ENCODE data around the gene CCNA2. TPM values are rescaled to one million over a fixed set of nuclear protein-coding genes. Genes with fewer than 3 reads are reported as not detected.

CCNA2 gene
- total and polyA plus RNA-seq, 2 donors (not counting 3 experiments of a cell fraction or from before 2014, with no cell fraction given) = 23.3 to 65.4 TPM

DNA sequence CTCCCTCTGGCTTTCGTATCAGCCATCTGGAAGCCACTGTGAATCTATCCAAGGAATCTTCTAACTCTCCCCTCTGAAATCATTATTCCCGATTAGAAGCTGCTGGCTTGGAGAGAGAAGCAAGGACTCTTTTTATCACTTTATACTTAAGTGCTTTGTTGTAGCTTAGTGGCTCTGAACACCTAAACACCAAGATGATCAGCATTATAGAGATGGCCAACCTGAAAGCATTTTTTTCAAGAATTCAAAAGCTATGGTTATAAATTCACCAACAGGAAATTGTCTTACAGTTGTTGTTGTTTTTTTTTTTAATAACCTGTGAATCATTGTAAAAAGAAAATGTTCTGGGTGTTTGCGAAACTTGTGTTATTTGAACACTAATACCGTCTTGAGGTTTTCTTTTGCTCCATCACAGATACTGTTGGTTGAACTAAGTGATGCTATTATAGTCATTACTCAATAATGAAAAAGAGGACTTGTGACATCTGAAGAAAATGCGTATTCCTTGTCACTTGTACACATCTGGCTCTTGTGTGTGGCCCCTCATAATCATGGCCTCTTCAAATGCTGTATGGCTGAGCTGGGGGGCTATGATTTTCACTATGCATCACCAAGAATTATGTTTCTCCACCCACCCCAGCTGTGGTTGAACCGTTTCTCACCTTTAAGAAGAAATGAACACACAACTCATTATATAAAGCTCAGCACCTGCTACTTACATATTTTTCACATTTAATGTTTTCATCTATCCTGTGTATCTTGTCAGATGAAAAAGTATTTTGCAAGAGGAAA lies 46.9 kb downstream of the CCNA2 start:
- no peak overlapping the region for H3K4me3 ChIP-seq (replicated peaks in 1 of 3; ENCODE audit: insufficient read depth in 1 of 3, low read depth in 1 of 3, low read length in 3 of 3)
- no peaks in the 10 kb centered on the region for H3K4me1 ChIP-seq (ENCODE audit: control insufficient read depth, extremely low read depth, insufficient read depth, low read length)
- TF ChIP-seq POLR2A (IDR thresholded peaks at IDR 0.05; ENCODE audit: low read depth, low read length) = no peak
- TF ChIP-seq, protein P1, sequence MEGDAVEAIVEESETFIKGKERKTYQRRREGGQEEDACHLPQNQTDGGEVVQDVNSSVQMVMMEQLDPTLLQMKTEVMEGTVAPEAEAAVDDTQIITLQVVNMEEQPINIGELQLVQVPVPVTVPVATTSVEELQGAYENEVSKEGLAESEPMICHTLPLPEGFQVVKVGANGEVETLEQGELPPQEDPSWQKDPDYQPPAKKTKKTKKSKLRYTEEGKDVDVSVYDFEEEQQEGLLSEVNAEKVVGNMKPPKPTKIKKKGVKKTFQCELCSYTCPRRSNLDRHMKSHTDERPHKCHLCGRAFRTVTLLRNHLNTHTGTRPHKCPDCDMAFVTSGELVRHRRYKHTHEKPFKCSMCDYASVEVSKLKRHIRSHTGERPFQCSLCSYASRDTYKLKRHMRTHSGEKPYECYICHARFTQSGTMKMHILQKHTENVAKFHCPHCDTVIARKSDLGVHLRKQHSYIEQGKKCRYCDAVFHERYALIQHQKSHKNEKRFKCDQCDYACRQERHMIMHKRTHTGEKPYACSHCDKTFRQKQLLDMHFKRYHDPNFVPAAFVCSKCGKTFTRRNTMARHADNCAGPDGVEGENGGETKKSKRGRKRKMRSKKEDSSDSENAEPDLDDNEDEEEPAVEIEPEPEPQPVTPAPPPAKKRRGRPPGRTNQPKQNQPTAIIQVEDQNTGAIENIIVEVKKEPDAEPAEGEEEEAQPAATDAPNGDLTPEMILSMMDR (IDR thresholded peaks at IDR 0.05; ENCODE audit: extremely low read depth in 1 of 2, insufficient read depth in 1 of 2, low read depth in 1 of 2, low read length in 2 of 2) = no peak
- TF ChIP-seq POLR2AphosphoS5 (IDR thresholded peaks at IDR 0.05; ENCODE audit: insufficient read depth, low read depth, low read length) = no peak
- no peak for TF ChIP-seq MYC (IDR thresholded peaks at IDR 0.05; ENCODE audit: low read depth, low read length)
- TF ChIP-seq JUN (IDR thresholded peaks at IDR 0.05; ENCODE audit: borderline replicate concordance, insufficient read depth, insufficient read length, low read depth) = no peak
- no peak for FAIRE-seq
- CTCF ChIA-PET = interaction anchor here (0.9 to 1.1 kb wide), 4 partner anchors 10 to 123 kb away, joined by 3 read pairs; no protein-coding TSS in a partner anchor
- POLR2A ChIA-PET = no interaction called here
- no peaks in the 10 kb centered on the region for H4K20me1 ChIP-seq (replicated peaks; ENCODE audit: control insufficient read depth, extremely low read depth, insufficient read depth, low read length)
- intact Hi-C loops (cut with micrococcal nuclease) = no loop called here
- H3K9me3 ChIP-seq (replicated peaks; ENCODE audit: control insufficient read depth, insufficient read depth, low read length) = no peaks in the 10 kb centered on the region
- H2AFZ ChIP-seq (ENCODE audit: low read depth, low read length) = no peak overlapping the region
- H3K4me2 ChIP-seq (ENCODE audit: insufficient read depth, low read length) = no peak overlapping the region
- H3K36me3 ChIP-seq (ENCODE audit: control insufficient read depth in 2 of 2, extremely low read depth in 1 of 2, insufficient read depth in 2 of 2, low read length in 2 of 2) = no peaks in the 10 kb centered on the region
- H3K9ac ChIP-seq (replicated peaks; ENCODE audit: extremely low read depth, insufficient read depth, low read length) = no peak overlapping the region
- H3K27me3 ChIP-seq (ENCODE audit: control insufficient read depth in 2 of 2, insufficient read depth in 2 of 2, low read length in 2 of 2) = peaks cover 6 to 36% of the 10 kb centered on the region in 2 experiments
- no peaks in the 10 kb centered on the region for H3K79me2 ChIP-seq (ENCODE audit: control insufficient read depth, insufficient read depth, low read length)
- dilution Hi-C loops (cut with MboI; ENCODE audit: extremely low pct_ligation_motif_present, low sequenced_read_pairs) = no loop called here
- BruUV-seq (replicated peaks) = no TSS peak
- no peak for DNase-seq (ENCODE audit: low read depth, low spot score)
- no peak overlapping the region for H3K27ac ChIP-seq (ENCODE audit: insufficient read depth, low read depth, low read length)
- H3K9me1 ChIP-seq (replicated peaks; ENCODE audit: control insufficient read depth, extremely low read depth, insufficient read depth, low read length) = no peaks in the 10 kb centered on the region

- FAIRE-seq = no peak
- Histone ChIP-seq H3K4me1 (ENCODE audit: control insufficient read depth, extremely low read depth, insufficient read depth, low read length) (no peaks in the 10 kb centered on the region), H3K9me3 (replicated peaks; ENCODE audit: control insufficient read depth, insufficient read depth, low read length) (no peaks in the 10 kb centered on the region), H2AFZ (ENCODE audit: low read depth, low read length) (no peak overlapping the region), H3K9ac (replicated peaks; ENCODE audit: extremely low read depth, insufficient read depth, low read length) (no peak overlapping the region), H3K4me3 (replicated peaks in 1 of 3; ENCODE audit: insufficient read depth in 1 of 3, low read depth in 1 of 3, low read length in 3 of 3) (no peak overlapping the region), H3K36me3 (ENCODE audit: control insufficient read depth in 2 of 2, extremely low read depth in 1 of 2, insufficient read depth in 2 of 2, low read length in 2 of 2) (no peaks in the 10 kb centered on the region), H3K4me2 (ENCODE audit: insufficient read depth, low read length) (no peak overlapping the region), H3K9me1 (replicated peaks; ENCODE audit: control insufficient read depth, extremely low read depth, insufficient read depth, low read length) (no peaks in the 10 kb centered on the region), H3K27ac (ENCODE audit: insufficient read depth, low read depth, low read length) (no peak overlapping the region), H4K20me1 (replicated peaks; ENCODE audit: control insufficient read depth, extremely low read depth, insufficient read depth, low read length) (no peaks in the 10 kb centered on the region), H3K79me2 (ENCODE audit: control insufficient read depth, insufficient read depth, low read length) (no peaks in the 10 kb centered on the region), H3K27me3 (ENCODE audit: control insufficient read depth in 2 of 2, insufficient read depth in 2 of 2, low read length in 2 of 2) (peaks cover 23 to 35% of the 10 kb centered on the region in 2 experiments)
- TF ChIP-seq POLR2AphosphoS5 (IDR thresholded peaks at IDR 0.05; ENCODE audit: insufficient read depth, low read depth, low read length) (no peak), GATA2 (IDR thresholded peaks at IDR 0.05; ENCODE audit: insufficient read depth, insufficient read length, low read depth, low read length) (no peak)
- DNase-seq (ENCODE audit: low read depth, low spot score) = no peak
- ChIA-PET CTCF (no interaction called here), POLR2A (no interaction called here)
- BruUV-seq (replicated peaks) = no TSS peak
- dilution Hi-C loops (cut with MboI; ENCODE audit: extremely low pct_ligation_motif_present, low sequenced_read_pairs) = no loop called here
- intact Hi-C loops (cut with micrococcal nuclease) = no loop called here
These were observed 49.8 kb downstream of the CCNA2 start for GRCh38 chr4:121773883-121774282.

All from endothelial cell of umbilical vein (primary cell).